Transverse colon (tissue), 4 donors: ENCODE measurements around the gene SLC5A4.
"Not testable (repeated sequence)": the region's sequence is repeated elsewhere in the genome, so short reads cannot be mapped to it uniquely, and the experiment has no call there.

Experiments
- CTCF ChIP-seq, 5 experiments: fragments of 200-600 bp in 3 of 5; fragments of 450-650 bp in 2 of 5; sonication (generic) in 3 of 5; IDR thresholded peaks; 1 replicate in 2 of 5; 2 replicates in 3 of 5; pipeline ENCODE4 v1.5.1; 2016 to 2017; ENCODE audit warnings: antibody characterized with exemption in 5 of 5, inconsistent platforms in 3 of 5, mild to moderate bottlenecking in 2 of 5, moderate library complexity in 1 of 5
- POLR2A ChIP-seq: fragments of 450-650 bp; IDR thresholded peaks from one replicate; pipeline ENCODE4 v1.6.1; 2016; ENCODE audit warnings: antibody characterized with exemption, mild to moderate bottlenecking, moderate library complexity
- POLR2AphosphoS5 ChIP-seq, 3 donors: sonication (generic); formaldehyde crosslinking; IDR thresholded peaks; one replicate each; pipeline ENCODE4 v1.6.1; 2016; ENCODE audit warnings: antibody characterized with exemption in 3 of 3

- TF ChIP-seq CTCF (IDR thresholded peaks at IDR 0.05); POLR2A; POLR2AphosphoS5 (IDR thresholded peaks at IDR 0.05): not testable (repeated sequence)
These were observed 20.2 kb upstream of the SLC5A4 start for GRCh38 chr22:32275353-32275752.
